Activated naive CD4-positive, alpha-beta T cell treated with anti-CD3 and anti-CD28 coated beads, Interleukin-2, amount 50 U/mL, for 72 hours (primary cell): ENCODE measurements around the gene ZCCHC8. TPM values are rescaled to one million over a fixed set of nuclear protein-coding genes. Genes with fewer than 3 reads are reported as not detected.

Experiments used
- ATAC-seq, 2 donors: fragments of 150-1000 bp; cut with Tn5 transposase; 2 replicates each; pipeline ENCODE4 v1.10.0; 2021; ENCODE audit warnings: mild to moderate bottlenecking in 2 of 2, moderate library complexity in 2 of 2
- DNase-seq, 2 donors: peaks; one replicate each; pipeline ENCODE4 v3.0.0; 2021 to 2022; ENCODE audit warnings: low spot score in 2 of 2
- H3K27ac Mint-ChIP-seq, 2 donors: one replicate each; pipeline ENCODE4 v1.8.0; 2022; ENCODE audit warnings: mild to moderate bottlenecking in 2 of 2, mixed read lengths in 2 of 2
- H3K36me3 Mint-ChIP-seq, 2 donors: one replicate each; pipeline ENCODE4 v1.8.0; 2022; ENCODE audit warnings: mixed read lengths in 2 of 2
- H3K9me3 Mint-ChIP-seq, 2 donors: one replicate each; pipeline ENCODE4 v1.8.0; 2022; ENCODE audit warnings: mixed read lengths in 2 of 2
- total RNA-seq, 2 donors: library from RNA; stranded (reverse); gene quantifications; one replicate each; pipeline ENCODE4 v1.2.3, GENCODE V29; 2022

ZCCHC8 gene
- total RNA-seq, 2 donors from 2014 or later, result 36.7 to 46.2 TPM

- DNase-seq (no peak), ATAC-seq (no peak)
- H3K9me3 Mint-ChIP-seq, result no peaks in the 10 kb centered on the region
- H3K27ac Mint-ChIP-seq, result peak overlapping the region; percentile 88 to 96
- H3K36me3 Mint-ChIP-seq, result peaks cover 6% of the 10 kb centered on the region in 2 donors
These were observed 77.2 kb downstream of the ZCCHC8 start for GRCh38 chr12:122423258-122424165.

- Mint-ChIP-seq H3K36me3 (peaks cover 6% of the 10 kb centered on the region in 2 donors), H3K9me3 (no peaks in the 10 kb centered on the region), H3K27ac (peak overlapping the region; percentile 88 to 96)
- ATAC-seq (peak; percentile 49 to 57), DNase-seq (peak; percentile 49 to 70)
These were observed 77.9 kb downstream of the ZCCHC8 start for GRCh38 chr12:122422730-122423257.

- peak; percentile 64 to 76 for DNase-seq
- peak; percentile 78 for ATAC-seq
- H3K9me3 Mint-ChIP-seq, result no peaks in the 10 kb centered on the region
- peak within 1 kb of the TSS; percentile 91 to 97 for H3K27ac Mint-ChIP-seq
- H3K36me3 Mint-ChIP-seq, result peaks cover 6% of the 10 kb centered on the region in 2 donors
These were observed 78.7 kb downstream of the ZCCHC8 start, which contains the start of gene CLIP1 for GRCh38 chr12:122421821-122422729. TSS of gene CLIP1 (minus strand) at chr12:122422669. CDS start at chr12:122380452, 42,217 bp downstream.

Other genes with a start within 250 kb of the ZCCHC8 start
- gene VPS33A, start 234.4 kb downstream of the ZCCHC8 start, total RNA-seq, result 10 to 100 TPM; 23.9 to 24.2 TPM
- 10 to 100 TPM; 40.7 to 69.0 TPM for gene CLIP1, start 78.3 kb downstream of the ZCCHC8 start, total RNA-seq
- 100 to 1,000 TPM; 115 to 135 TPM for gene RSRC2, start 26.0 kb upstream of the ZCCHC8 start, total RNA-seq
- 100 to 1,000 TPM; 163 to 199 TPM for gene KNTC1, start 26.3 kb upstream of the ZCCHC8 start, total RNA-seq
- under 1 TPM in 1 of 2 donors, not detected in 1; 0.39 TPM for gene HCAR2, start 202.4 kb upstream of the ZCCHC8 start, total RNA-seq
- under 1 TPM in 1 of 2 donors, not detected in 1; 0.09 TPM for gene HCAR3, start 215.9 kb upstream of the ZCCHC8 start, total RNA-seq
- gene HCAR1, start 229.9 kb upstream of the ZCCHC8 start, total RNA-seq, result 1 to 10 TPM in 1 of 2 donors, under 1 TPM in 1; 0.52 to 1.8 TPM